H9 (cell line): ENCODE data around the gene LRIG1. TPM values are rescaled to one million over a fixed set of nuclear protein-coding genes. Genes with fewer than 3 reads are reported as not detected.

Experiments used
- DNase-seq: peaks from one replicate; pipeline ENCODE4 v3.0.0-alpha.2; 2017
- H2AFZ ChIP-seq: one replicate; pipeline ENCODE4 v1.6.1; 2013; ENCODE audit warnings: mild to moderate bottlenecking, low read length, control low read depth, moderate library complexity
- H2AK5ac ChIP-seq: 2 replicates; pipeline ENCODE4 v1.6.1; 2013; ENCODE audit warnings: low read length, control low read depth, mixed read lengths; ENCODE audit not compliant: insufficient read length
- H2BK120ac ChIP-seq: one replicate; pipeline ENCODE4 v1.6.1; 2013; ENCODE audit warnings: low read depth, mild to moderate bottlenecking, low read length, control low read depth, inconsistent platforms; ENCODE audit not compliant: poor library complexity, severe bottlenecking
- H2BK12ac ChIP-seq: 2 replicates; pipeline ENCODE4 v1.6.1; 2013; ENCODE audit warnings: low read length, control low read depth, mixed read lengths, low read depth; ENCODE audit not compliant: insufficient read length
- H2BK15ac ChIP-seq: 2 replicates; pipeline ENCODE4 v1.6.1; 2013; ENCODE audit warnings: low read depth, low read length, control low read depth
- H2BK20ac ChIP-seq: one replicate; pipeline ENCODE4 v1.6.1; 2013; ENCODE audit warnings: low read depth, mild to moderate bottlenecking, low read length, control low read depth, inconsistent platforms; ENCODE audit not compliant: poor library complexity, severe bottlenecking
- H2BK5ac ChIP-seq: 2 replicates; pipeline ENCODE4 v1.6.1; 2013; ENCODE audit warnings: low read length, control low read depth, mixed read lengths; ENCODE audit not compliant: insufficient read length
- H3K14ac ChIP-seq: 2 replicates; pipeline ENCODE4 v1.6.1; 2013; ENCODE audit warnings: low read length, control low read depth; ENCODE audit not compliant: insufficient read depth
- H3K18ac ChIP-seq: 2 replicates; pipeline ENCODE4 v1.6.1; 2013; ENCODE audit warnings: low read depth, mild to moderate bottlenecking, mixed read lengths, low read length, control low read depth; ENCODE audit not compliant: insufficient read length
- H3K23ac ChIP-seq: 2 replicates; pipeline ENCODE4 v1.6.1; 2013; ENCODE audit warnings: low read length, control low read depth, mixed read lengths, low read depth; ENCODE audit not compliant: insufficient read length
- H3K23me2 ChIP-seq: 2 replicates; pipeline ENCODE4 v1.6.1; 2013; ENCODE audit warnings: low read depth, mild to moderate bottlenecking, mixed read lengths, low read length, control low read depth; ENCODE audit not compliant: insufficient read length, poor library complexity, severe bottlenecking
- H3K27ac ChIP-seq: 2 replicates; pipeline ENCODE4 v1.5.1; 2013; ENCODE audit warnings: low read length, control low read depth, mixed read lengths, low read depth; ENCODE audit not compliant: insufficient read length
- H3K27me3 ChIP-seq: 2 replicates; pipeline ENCODE4 v1.6.1; 2013; ENCODE audit warnings: low read length, control low read depth, inconsistent platforms; ENCODE audit not compliant: insufficient read depth
- H3K4ac ChIP-seq: 2 replicates; pipeline ENCODE4 v1.6.1; 2013; ENCODE audit warnings: low read depth, mild to moderate bottlenecking, control low read depth, inconsistent platforms, low read length, moderate library complexity
- H3K4me1 ChIP-seq: 2 replicates; pipeline ENCODE4 v1.6.1; 2013; ENCODE audit warnings: low read length, control low read depth, inconsistent platforms; ENCODE audit not compliant: insufficient read depth
- H3K4me2 ChIP-seq: 2 replicates; pipeline ENCODE4 v1.6.1; 2013; ENCODE audit warnings: low read length, control low read depth, mixed read lengths; ENCODE audit not compliant: insufficient read length, insufficient read depth
- H3K56ac ChIP-seq: 2 replicates; pipeline ENCODE4 v1.6.1; 2013; ENCODE audit warnings: low read depth, mild to moderate bottlenecking, mixed read lengths, low read length, control low read depth; ENCODE audit not compliant: insufficient read length
- H3K79me1 ChIP-seq: 2 replicates; pipeline ENCODE4 v1.6.1; 2013; ENCODE audit warnings: low read depth, mild to moderate bottlenecking, moderate library complexity, low read length, control low read depth, inconsistent platforms; ENCODE audit not compliant: insufficient read depth, poor library complexity, severe bottlenecking
- H3K79me2 ChIP-seq: 2 replicates; pipeline ENCODE4 v1.6.1; 2013; ENCODE audit warnings: low read length, control low read depth, inconsistent platforms; ENCODE audit not compliant: insufficient read depth
- H3K9ac ChIP-seq: 2 replicates; pipeline ENCODE4 v1.6.1; 2013; ENCODE audit warnings: low read length, control low read depth, mixed read lengths; ENCODE audit not compliant: insufficient read length; ENCODE audit errors: extremely low read depth
- H3K9me3 ChIP-seq: one replicate; pipeline ENCODE4 v1.6.1; 2013; ENCODE audit warnings: low read depth, low read length, inconsistent platforms; ENCODE audit not compliant: control insufficient read depth
- H3T11ph ChIP-seq: one replicate; pipeline ENCODE4 v1.6.1; 2013; ENCODE audit warnings: mild to moderate bottlenecking, low read length, control low read depth, inconsistent platforms
- H4K20me1 ChIP-seq: one replicate; pipeline ENCODE4 v1.6.1; 2013; ENCODE audit not compliant: control insufficient read depth, insufficient read length, insufficient read depth
- H4K5ac ChIP-seq: 2 replicates; pipeline ENCODE4 v1.6.1; 2013; ENCODE audit warnings: low read depth, mild to moderate bottlenecking, mixed read lengths, low read length, control low read depth; ENCODE audit not compliant: insufficient read length
- H4K8ac ChIP-seq: replicated peaks from 2 replicates; pipeline ENCODE4 v1.6.1; 2013; ENCODE audit warnings: low read length, control low read depth, mixed read lengths, low read depth; ENCODE audit not compliant: insufficient read length
- H4K91ac ChIP-seq: 2 replicates; pipeline ENCODE4 v1.6.1; 2013; ENCODE audit warnings: low read depth, mild to moderate bottlenecking, moderate library complexity, mixed read lengths, low read length, control low read depth; ENCODE audit not compliant: insufficient read length
- H3K27ac Mint-ChIP-seq, 3 experiments: 2 replicates in 2 of 3; 3 replicates in 1 of 3; pipeline ENCODE4 v1.8.0; 2020 to 2021; ENCODE audit warnings: mixed read lengths in 3 of 3, mild to moderate bottlenecking in 1 of 3, moderate library complexity in 1 of 3
- H3K27me3 Mint-ChIP-seq: 2 replicates; pipeline ENCODE4 v1.8.0; 2021; ENCODE audit warnings: low read depth, mild to moderate bottlenecking, moderate library complexity, mixed read lengths
- H3K36me3 Mint-ChIP-seq, 3 experiments: 2 replicates in 2 of 3; 3 replicates in 1 of 3; pipeline ENCODE4 v1.8.0; 2020 to 2021; ENCODE audit warnings: low read depth in 3 of 3, mixed read lengths in 3 of 3; ENCODE audit not compliant: insufficient read depth in 1 of 3
- H3K4me1 Mint-ChIP-seq, 2 experiments: 2 replicates each; pipeline ENCODE4 v1.8.0; 2020; ENCODE audit warnings: mixed read lengths in 2 of 2
- H3K4me3 Mint-ChIP-seq, 2 experiments: 2 replicates in 1 of 2; 3 replicates in 1 of 2; pipeline ENCODE4 v1.8.0; 2020 to 2021; ENCODE audit warnings: mild to moderate bottlenecking in 2 of 2, mixed read lengths in 2 of 2, moderate library complexity in 1 of 2
- H3K9me3 Mint-ChIP-seq, 2 experiments: 2 replicates in 1 of 2; 3 replicates in 1 of 2; pipeline ENCODE4 v1.8.0; 2020; ENCODE audit warnings: mild to moderate bottlenecking in 2 of 2, mixed read lengths in 2 of 2, moderate library complexity in 1 of 2
- CTCF ChIP-seq: fragments of 200-600 bp; sonication (generic); conservative IDR thresholded peaks from 3 replicates; pipeline ENCODE4 v1.8.0; 2021; ENCODE audit warnings: antibody characterized with exemption, mild to moderate bottlenecking
- WGBS: extraction: QIAGEN DNeasy Blood & Tissue Kit; methylation state at CpG from one replicate; pipeline ENCODE4 v1.1.7; 2013; ENCODE audit warnings: missing lambda C conversion rate, low lambda C conversion rate, mixed read lengths; ENCODE audit not compliant: insufficient read length; ENCODE audit errors: extremely low coverage; 5-methylcytosine and 5-hydroxymethylcytosine counted together
- total RNA-seq: library from RNA; stranded (reverse); gene quantifications from 2 replicates; pipeline ENCODE4 v1.2.1, GENCODE V29; 2021

The LRIG1 gene
- total RNA-seq, 1 experiment from 2014 or later, result 70.3 TPM

DNA sequence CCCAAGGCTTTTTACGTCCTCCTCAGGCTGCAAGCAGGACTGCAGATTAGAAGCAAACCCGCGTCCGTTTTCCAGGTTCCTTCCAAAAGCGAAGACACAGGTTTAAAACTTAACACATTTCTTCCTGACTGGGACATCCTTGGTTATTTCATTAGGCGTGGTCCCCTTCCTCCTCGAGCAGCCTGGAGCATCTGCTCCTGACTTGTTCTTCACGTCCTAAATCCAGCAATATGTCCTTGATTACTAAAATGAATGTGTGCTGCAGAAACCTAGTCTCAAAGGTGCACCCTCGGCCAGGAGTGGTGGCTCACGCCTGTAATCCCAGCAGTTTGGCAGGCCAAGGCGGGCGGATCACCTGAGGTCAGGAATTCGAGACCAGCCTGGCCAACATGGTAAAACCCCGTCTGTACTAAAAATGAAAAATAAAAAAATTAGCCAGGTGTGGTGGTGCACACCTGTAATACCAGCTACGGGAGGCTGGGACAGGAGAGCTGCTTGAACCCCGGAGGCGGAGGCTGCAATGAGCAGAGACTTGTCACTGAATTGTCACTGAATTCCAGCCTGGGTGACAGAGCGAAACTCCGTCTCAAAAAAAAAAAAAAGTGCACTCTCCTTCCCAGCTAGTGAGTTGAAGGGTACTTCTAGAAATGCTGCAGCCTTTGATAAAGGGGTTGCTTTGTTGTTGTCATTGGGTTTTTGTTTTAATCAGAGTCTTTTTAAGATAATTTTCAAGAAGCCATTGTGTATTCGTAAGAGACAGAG is 842 bp upstream of the LRIG1 start:
- Histone ChIP-seq H3K23me2 (peaks cover 16% of the 10 kb centered on the region), H3K4ac (no peak overlapping the region), H3K4me1 (peaks cover 5% of the 10 kb centered on the region), H3K23ac (no peak overlapping the region), H3K9ac (no peak overlapping the region), H3K79me1 (no peaks in the 10 kb centered on the region), H4K5ac (no peak overlapping the region), H3K4me2 (peak overlapping the region; percentile 63), H2BK20ac (no peak overlapping the region), H2BK12ac (no peak overlapping the region), H4K8ac (no peak overlapping the region), H3T11ph (no peak overlapping the region), H2AFZ (no peak overlapping the region), H2BK120ac (no peak overlapping the region), H2BK15ac (no peak overlapping the region), H3K27me3 (no peaks in the 10 kb centered on the region; the same call in 1 of the 2 replicates), H3K56ac (no peak overlapping the region), H4K91ac (no peak overlapping the region), H3K18ac (no peak overlapping the region), H2AK5ac (no peak overlapping the region), H3K79me2 (peaks cover 29% of the 10 kb centered on the region), H3K9me3 (no peaks in the 10 kb centered on the region), H4K20me1 (peaks cover 2% of the 10 kb centered on the region), H3K27ac (no peak overlapping the region), H3K14ac (no peak overlapping the region), H2BK5ac (no peak overlapping the region)
- Mint-ChIP-seq H3K4me1 (peaks cover 57 to 70% of the 10 kb centered on the region in 2 experiments), H3K36me3 (peaks cover 2 to 12% (median 10%) of the 10 kb centered on the region in 3 experiments; a peak in 6 of 7 replicates), H3K27me3 (peaks cover 7% of the 10 kb centered on the region), H3K4me3 (peak overlapping the region; percentile 71 to 79), H3K27ac (peak overlapping the region; percentile 71 to 93 (median 78); a peak in 5 of 7 replicates), H3K9me3 (peaks cover 0 to 3% of the 10 kb centered on the region in 2 experiments; a peak in 3 of 5 replicates)
- no CpG with 5 or more reads among the region's 20 CpGs for WGBS
- DNase-seq, result no peak
- no peak; the same call in 2 of the 3 replicates for TF ChIP-seq CTCF
